Stimulated activated CD4-positive, alpha-beta T cell treated with anti-CD3 and anti-CD28 coated beads, TNF-alpha, amount 100 ng/mL, for 4 hours (primary cell): ENCODE data around the gene LBHD2.

Source experiments
- DNase-seq, 3 experiments: peaks; one replicate each; pipeline ENCODE4 v3.0.0-alpha.2; 2020; ENCODE audit warnings: low read depth in 3 of 3

The LBHD2 gene

GRCh38 chr14:103068351-103069073, 15.5 kb upstream of the LBHD2 start:
- no peak for DNase-seq

DNA sequence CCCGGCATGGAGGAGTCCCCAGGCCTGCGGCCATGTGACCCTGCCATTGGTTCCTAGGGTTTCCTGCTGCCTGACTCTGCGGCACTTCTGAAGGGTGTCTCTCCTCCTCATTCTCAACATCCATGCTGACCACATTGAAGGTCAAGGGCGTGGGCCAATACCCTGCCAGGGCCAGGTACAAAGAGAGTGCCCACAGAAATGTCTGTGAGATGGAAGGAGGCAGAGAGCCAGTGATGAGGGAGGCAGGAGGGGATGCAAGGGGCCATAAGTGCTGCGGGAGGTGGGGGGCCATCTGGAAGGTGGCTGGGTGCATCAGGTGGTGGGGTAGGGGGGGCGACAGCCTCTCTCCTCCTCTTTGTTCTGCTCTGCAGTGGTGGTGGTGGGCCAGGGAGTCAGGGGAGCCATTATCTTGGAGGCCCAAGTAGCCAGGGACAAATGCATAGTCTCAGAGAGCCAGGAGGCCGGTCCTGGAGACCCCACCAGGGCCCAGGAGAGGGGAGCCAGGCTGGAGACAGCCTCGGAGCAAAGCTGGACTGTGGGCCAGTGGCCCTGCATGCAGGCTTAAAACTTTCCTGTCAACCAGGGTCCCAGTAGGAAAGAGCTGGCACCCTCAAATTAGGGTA, 13.6 kb upstream of the LBHD2 start:
- no peak for DNase-seq

DNA sequence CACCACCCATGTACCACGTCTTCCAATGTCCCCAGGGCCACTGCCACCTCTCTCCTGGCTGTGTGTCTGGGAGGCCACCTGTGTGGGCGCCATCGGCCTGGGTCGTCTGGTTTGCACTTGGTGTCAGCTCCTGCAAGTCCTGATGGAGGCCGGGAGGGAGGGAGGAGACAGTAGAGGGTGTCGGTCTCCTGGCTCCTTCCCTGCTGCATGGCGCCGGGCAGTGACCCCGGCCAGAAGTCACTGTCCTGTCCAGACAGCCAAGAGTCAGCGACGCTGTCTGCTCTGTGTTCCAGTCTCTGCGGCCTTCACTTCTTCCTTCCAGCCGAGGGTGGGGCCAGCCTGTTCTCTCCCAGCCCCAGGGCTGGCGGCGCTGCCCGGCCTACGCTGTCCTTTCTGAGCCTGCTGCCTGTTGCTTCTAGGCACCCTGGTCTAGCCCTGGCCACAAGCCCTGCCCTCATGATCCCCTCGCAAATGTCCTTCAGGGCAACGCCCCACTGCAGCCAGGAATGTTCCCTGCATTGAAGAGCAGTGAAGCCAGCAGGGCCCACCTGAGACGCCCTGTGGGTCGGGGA, 13.0 kb upstream of the LBHD2 start:
- no peak for DNase-seq

- DNase-seq = no peak
These were observed 12.3 kb upstream of the LBHD2 start for GRCh38 chr14:103071544-103072251.

DNA sequence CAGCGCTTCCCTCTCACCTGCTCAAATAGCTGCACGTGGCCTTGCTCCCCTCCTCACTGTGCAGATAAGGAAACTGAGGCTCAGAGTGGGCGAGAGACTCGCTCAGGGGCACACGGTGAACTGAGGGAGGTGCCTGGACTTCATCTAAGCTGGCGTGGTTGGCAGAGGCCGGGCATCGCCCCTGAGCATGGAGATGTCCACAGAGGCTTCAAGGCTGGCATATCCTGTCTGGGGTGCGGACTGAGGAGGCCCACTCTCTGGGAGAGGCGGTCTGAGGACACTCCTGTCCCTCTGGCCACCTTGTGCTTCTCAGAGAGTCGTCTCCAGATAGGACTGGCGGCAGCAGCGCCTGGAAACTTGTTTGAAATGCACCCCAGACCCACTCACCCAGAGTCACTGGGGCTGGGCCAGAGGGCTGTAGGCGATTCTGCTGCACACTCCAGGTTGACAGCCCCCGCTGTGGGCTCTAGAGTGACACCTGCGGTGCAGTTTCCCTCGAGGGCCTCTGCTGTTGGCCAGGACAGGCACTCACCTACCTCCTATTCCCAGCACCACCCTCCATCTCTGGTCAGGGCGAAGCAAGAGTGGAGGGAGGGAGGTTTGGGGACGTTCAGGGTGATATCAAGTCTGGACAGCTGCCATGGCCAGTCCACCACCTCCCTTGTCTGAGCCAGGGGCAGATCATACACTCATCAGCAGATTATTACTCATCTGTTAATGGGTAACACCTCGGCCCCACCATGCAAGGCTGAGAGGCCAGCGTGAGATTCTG, 11.2 kb upstream of the LBHD2 start:
- DNase-seq = no peak

- no peak for DNase-seq
These were observed 10.6 kb upstream of the LBHD2 start for GRCh38 chr14:103073367-103073875.

GRCh38 chr14:103073876-103074728, 9.9 kb upstream of the LBHD2 start:
- DNase-seq = no peak

GRCh38 chr14:103074729-103075367, 9.2 kb upstream of the LBHD2 start:
- no peak for DNase-seq

DNA sequence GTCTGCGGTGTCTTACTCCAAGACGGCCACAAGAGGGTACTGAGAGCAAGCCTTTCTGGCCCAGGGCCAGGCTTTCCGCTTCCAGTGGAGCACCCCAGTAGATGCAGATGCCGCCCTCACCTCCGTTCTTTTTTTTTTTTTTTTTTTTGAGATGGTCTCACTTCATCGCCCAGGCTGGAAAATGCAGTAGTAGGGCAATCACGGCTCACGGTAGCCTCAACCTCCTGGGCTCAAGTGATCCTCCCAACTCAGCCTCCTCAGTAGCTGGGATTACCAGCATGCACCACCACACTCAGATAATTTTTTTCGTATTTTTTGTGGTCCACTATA, 5.6 kb upstream of the LBHD2 start:
- peak; percentile 44 to 64 (median 56) for DNase-seq

DNA sequence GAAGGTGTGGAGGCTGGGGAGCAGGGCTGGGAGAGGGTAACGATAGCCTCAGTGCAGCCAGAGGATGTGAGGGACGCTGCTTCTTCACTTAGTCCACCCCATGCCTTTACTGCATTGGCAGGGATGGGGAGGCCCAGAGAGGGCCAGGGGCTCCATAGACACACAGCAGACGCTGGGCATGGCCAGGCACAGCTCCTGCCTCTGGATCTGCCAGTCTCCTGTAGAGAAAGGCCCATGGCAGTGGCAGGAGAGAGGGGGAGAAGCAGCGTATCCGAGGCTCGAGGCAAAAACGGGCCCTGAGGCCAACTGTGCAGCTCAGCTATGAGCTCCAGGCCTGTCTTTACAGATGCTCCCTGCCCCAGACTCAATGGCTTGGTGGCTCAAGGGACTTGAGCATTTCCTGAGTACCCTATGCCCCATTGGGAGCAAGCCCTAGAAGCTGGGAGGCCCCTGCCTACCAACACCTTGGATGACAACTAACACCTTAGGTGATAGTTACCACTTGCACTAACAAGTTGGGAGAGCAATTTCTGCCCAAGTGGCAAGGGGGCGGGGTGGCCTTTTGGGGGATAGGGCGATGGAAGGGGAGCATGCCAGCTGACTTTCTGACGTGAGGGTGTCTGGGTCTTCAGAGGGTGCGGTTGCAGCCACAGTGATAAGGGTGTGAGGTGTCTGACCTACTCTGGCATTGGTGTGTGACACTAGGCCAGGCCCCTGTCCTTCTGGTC, 5.0 kb upstream of the LBHD2 start:
- no peak for DNase-seq

GRCh38 chr14:103081951-103082350, 2.1 kb upstream of the LBHD2 start:
- DNase-seq = no peak

DNA sequence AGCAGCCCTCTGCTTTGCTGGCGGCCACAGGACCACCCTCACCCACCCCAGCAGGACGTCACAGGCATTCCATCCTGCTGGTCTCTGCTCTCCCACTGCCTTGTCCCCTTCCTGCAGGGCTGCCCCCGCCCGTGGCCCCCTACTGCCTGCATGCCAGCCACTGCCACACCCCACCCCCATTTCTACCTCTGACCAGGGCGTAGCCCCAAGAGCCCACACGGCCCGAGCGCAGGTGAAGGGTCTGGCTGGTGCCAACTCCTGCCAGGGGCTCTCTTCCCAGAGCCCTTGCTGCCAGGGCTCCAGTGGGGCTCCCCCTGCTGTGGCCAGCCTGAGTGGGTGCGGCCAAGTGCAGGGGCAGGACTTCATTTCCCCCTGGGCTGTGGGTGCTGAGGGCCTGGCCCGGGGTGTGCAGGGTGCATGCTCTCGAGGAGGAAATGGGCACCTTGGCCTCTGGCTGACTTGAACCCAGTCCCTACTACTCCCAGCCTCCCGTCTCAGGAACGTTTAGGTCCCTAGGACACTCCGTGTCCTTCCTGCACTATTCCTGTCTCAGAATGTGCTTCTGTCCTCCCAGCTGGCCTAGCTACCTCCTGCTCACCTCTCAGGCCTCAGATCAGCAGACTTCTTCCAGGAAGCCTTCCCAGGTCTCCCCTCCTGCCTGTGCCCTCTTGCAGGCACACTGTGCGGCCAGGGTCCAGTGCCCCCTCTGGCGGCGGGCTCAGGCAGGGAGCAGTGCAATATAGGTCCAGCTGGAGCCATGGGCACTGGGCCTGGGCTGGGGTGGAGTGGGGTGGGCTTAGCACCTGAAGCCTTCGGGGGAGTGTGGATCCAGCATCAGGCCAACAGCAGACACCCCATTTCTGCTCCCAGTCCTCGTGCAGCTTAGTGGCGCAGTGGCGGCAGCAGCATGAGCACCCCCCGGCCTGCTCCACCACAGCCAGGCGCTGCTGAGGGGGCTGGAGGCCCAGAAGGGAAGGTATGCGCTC, 1.4 kb downstream of the LBHD2 start:
- DNase-seq = no peak

GRCh38 chr14:103086771-103087342, 2.8 kb downstream of the LBHD2 start:
- DNase-seq = no peak

- no peak for DNase-seq
These were observed 3.4 kb downstream of the LBHD2 start for GRCh38 chr14:103087343-103087835.

GRCh38 chr14:103088921-103089320, 4.9 kb downstream of the LBHD2 start:
- no peak for DNase-seq

- DNase-seq = no peak
These were observed 5.7 kb downstream of the LBHD2 start for GRCh38 chr14:103089386-103090335.
